GM19455 (cell line): Measurements from ENCODE around the gene ANKRD16.
"Not testable (repeated sequence)": the region's sequence is repeated elsewhere in the genome, so short reads cannot be mapped to it uniquely, and the experiment has no call there.

Source experiments
- ATAC-seq: cut with Tn5 transposase; IDR thresholded peaks from one replicate; pipeline ENCODE4 v1.9.1; 2021; ENCODE audit not compliant: unreplicated experiment

The ANKRD16 gene

GRCh38 chr10:5877041-5877440 is 12.7 kb downstream of the ANKRD16 start:
- not testable (repeated sequence) for ATAC-seq

GRCh38 chr10:5876181-5876768 is 13.4 kb downstream of the ANKRD16 start:
- no peak for ATAC-seq

GRCh38 chr10:5873515-5873995 is 16.1 kb downstream of the ANKRD16 start:
- peak; percentile 95 for ATAC-seq

GRCh38 chr10:5871596-5871995 is 18.1 kb downstream of the ANKRD16 start:
- no peak for ATAC-seq

- ATAC-seq, result no peak
Measured at GRCh38 chr10:5869156-5869555, 20.5 kb downstream of the ANKRD16 start.

- ATAC-seq, result not testable (repeated sequence)
Measured at GRCh38 chr10:5868383-5868782, 21.3 kb downstream of the ANKRD16 start.

- ATAC-seq, result not testable (repeated sequence)
Measured at GRCh38 chr10:5867091-5867615, 22.5 kb downstream of the ANKRD16 start.

GRCh38 chr10:5866451-5867081 is 23.1 kb downstream of the ANKRD16 start:
- ATAC-seq, result not testable (repeated sequence)

- ATAC-seq, result not testable (repeated sequence)
Measured at GRCh38 chr10:5862981-5863685, 26.6 kb downstream of the ANKRD16 start.

- peak; percentile 96 for ATAC-seq
Measured at GRCh38 chr10:5862360-5862961, 27.2 kb downstream of the ANKRD16 start.

- no peak for ATAC-seq
Measured at GRCh38 chr10:5860066-5860465, 29.6 kb downstream of the ANKRD16 start.

- ATAC-seq, result no peak
Measured at GRCh38 chr10:5858811-5859210, 30.9 kb downstream of the ANKRD16 start.

- no peak for ATAC-seq
Measured at GRCh38 chr10:5856701-5857004, 33.0 kb downstream of the ANKRD16 start.

GRCh38 chr10:5855979-5856700 is 33.6 kb downstream of the ANKRD16 start:
- ATAC-seq, result no peak

- ATAC-seq, result no peak
Measured at GRCh38 chr10:5854131-5854475, 35.6 kb downstream of the ANKRD16 start.

- ATAC-seq, result not testable (repeated sequence)
Measured at GRCh38 chr10:5846667-5847066, 43.0 kb downstream of the ANKRD16 start.

GRCh38 chr10:5844345-5845055 is 45.2 kb downstream of the ANKRD16 start:
- ATAC-seq, result no peak

- ATAC-seq, result no peak
Measured at GRCh38 chr10:5843686-5844344, 45.9 kb downstream of the ANKRD16 start.

- no peak for ATAC-seq
Measured at GRCh38 chr10:5841965-5842364, 47.7 kb downstream of the ANKRD16 start.
